ENCODE results near the gene ITCH.
"Not testable (repeated sequence)": the region's sequence is repeated elsewhere in the genome, so short reads cannot be mapped to it uniquely, and the experiment has no call there.

Gene ITCH

GRCh38 chr20:34485068-34485634, 122.1 kb downstream of the ITCH start:
- CTCF ChIA-PET = interaction anchor here (0.6 kb wide), 3 partner anchors 25 to 72 kb away, joined by 3 to 8 read pairs (median 4); no protein-coding TSS in a partner anchor
- no peak for TF ChIP-seq CTCF (conservative IDR thresholded peaks at IDR 0.05; ENCODE audit: low read depth)
- DNase-seq (ENCODE audit: low spot score) = no peak
- no peak overlapping the region for H3K27ac ChIP-seq
- POLR2A ChIA-PET (ENCODE audit: low non-redundant PET) = no interaction called here

GRCh38 chr20:34491226-34491931, 128.3 kb downstream of the ITCH start:
- H3K27ac ChIP-seq = no peak overlapping the region
- no peak for TF ChIP-seq CTCF (conservative IDR thresholded peaks at IDR 0.05; ENCODE audit: low read depth)
- POLR2A ChIA-PET (ENCODE audit: low non-redundant PET) = interaction anchor here (0.5 kb wide), 1 partner anchor 120 kb away, joined by 7 read pairs; no protein-coding TSS in a partner anchor
- no peak for DNase-seq (ENCODE audit: low spot score)
- CTCF ChIA-PET = interaction anchor here (0.6 to 2.0 kb wide), 3 partner anchors 36 to 179 kb away, joined by 3 to 7 read pairs (median 3); no protein-coding TSS in a partner anchor

DNA sequence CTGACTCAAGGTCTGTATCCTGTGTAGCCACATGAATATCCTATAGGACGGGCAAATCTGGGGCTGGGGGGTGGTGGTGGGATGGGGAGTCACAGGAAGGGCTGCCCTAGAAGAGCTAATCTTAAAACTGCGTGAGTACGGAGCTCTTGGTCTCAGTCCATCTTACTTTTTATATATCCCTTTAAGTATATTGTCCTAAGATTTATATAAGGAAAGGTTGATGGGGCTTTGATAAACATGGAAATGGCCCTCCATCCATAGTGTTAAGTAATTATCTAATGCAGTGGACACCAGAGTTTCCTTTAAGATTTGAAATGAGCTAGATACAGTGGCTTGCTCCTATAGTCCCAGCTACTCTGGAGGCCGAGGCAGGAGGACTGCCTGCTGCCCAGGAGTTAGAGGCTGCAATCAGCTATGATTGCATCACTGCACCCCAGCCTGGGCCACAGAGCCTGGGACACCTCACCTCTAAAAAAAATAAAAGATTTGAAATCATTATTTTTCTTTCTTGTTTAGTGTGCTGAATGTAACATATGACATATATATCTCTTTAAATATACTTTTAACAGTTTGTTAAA, 128.9 kb downstream of the ITCH start:
- no peak for TF ChIP-seq CTCF (conservative IDR thresholded peaks at IDR 0.05; ENCODE audit: low read depth)
- H3K27ac ChIP-seq = no peak overlapping the region
- ChIA-PET POLR2A (ENCODE audit: low non-redundant PET) (interaction anchor here (0.5 kb wide), 1 partner anchor 121 kb away, joined by 7 read pairs; no protein-coding TSS in a partner anchor), CTCF (interaction anchor here (2.0 kb wide), 1 partner anchor 180 kb away, joined by 7 read pairs; no protein-coding TSS in a partner anchor)
- DNase-seq (ENCODE audit: low spot score) = no peak

DNA sequence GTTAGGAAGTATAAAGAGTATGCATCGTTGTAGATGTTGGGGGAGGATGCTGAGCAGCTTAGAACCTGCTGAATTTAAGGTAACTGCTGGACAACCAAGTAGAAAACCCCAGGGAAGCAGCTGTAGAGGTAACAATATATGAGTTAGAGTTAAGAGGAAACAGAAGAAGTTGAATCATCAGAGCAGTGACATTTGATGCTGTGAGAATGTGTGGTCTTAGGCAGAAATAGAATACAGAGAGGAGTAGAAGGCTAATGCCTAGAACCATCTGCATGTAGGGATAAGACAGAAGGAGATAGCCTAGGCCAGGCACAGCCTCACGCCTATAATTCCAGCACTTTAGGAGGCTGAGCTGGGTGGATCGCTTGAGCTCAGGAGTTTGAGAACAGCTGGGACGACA, 130.6 kb downstream of the ITCH start:
- DNase-seq (ENCODE audit: low spot score) = no peak
- TF ChIP-seq CTCF (conservative IDR thresholded peaks at IDR 0.05; ENCODE audit: low read depth) = no peak
- peak overlapping the region; percentile 18; the same call in 1 of the 2 replicates for H3K27ac ChIP-seq
- ChIA-PET CTCF (no interaction called here), POLR2A (ENCODE audit: low non-redundant PET) (no interaction called here)

- H3K27ac ChIP-seq = no peak overlapping the region
- CTCF ChIA-PET = no interaction called here
- POLR2A ChIA-PET (ENCODE audit: low non-redundant PET) = interaction anchor here (0.7 kb wide), 1 partner anchor 132 kb away, joined by 5 read pairs; the partner anchor contains the start of gene ITCH
- DNase-seq (ENCODE audit: low spot score) = no peak
- no peak for TF ChIP-seq CTCF (conservative IDR thresholded peaks at IDR 0.05; ENCODE audit: low read depth)
Measured at GRCh38 chr20:34495307-34495706, 132.2 kb downstream of the ITCH start.

GRCh38 chr20:34495916-34496315, 132.8 kb downstream of the ITCH start:
- no peak overlapping the region for H3K27ac ChIP-seq
- CTCF ChIA-PET = no interaction called here
- DNase-seq (ENCODE audit: low spot score) = no peak
- POLR2A ChIA-PET (ENCODE audit: low non-redundant PET) = no interaction called here
- no peak for TF ChIP-seq CTCF (conservative IDR thresholded peaks at IDR 0.05; ENCODE audit: low read depth)

- POLR2A ChIA-PET (ENCODE audit: low non-redundant PET) = not testable (repeated sequence)
- CTCF ChIA-PET = interaction anchor here (0.6 to 0.7 kb wide), 3 partner anchors 14 to 283 kb away, joined by 3 to 4 read pairs (median 3); no protein-coding TSS in a partner anchor
Measured at GRCh38 chr20:34497596-34497995, 134.5 kb downstream of the ITCH start.

More at GRCh38 chr20:34497596-34497995, 134.5 kb downstream of the ITCH start:
- H3K27ac ChIP-seq = 0 out of 2 replicates have a peak overlapping the region, but pooled peaks have one; percentile 18
- DNase-seq (ENCODE audit: low spot score) = peak; percentile 33

All from RWPE1 (cell line).